Progenitor cell of endocrine pancreas (in vitro differentiated cells): Measurements from ENCODE around the gene CYREN. TPM values are rescaled to one million over a fixed set of nuclear protein-coding genes. Genes with fewer than 3 reads are reported as not detected.
A peak's percentile ranks its signal among the peaks of the same experiment; 100 is the strongest.

ENCODE experiments used
- DNase-seq: peaks from one replicate; pipeline ENCODE4 v3.0.0; 2021; ENCODE audit warnings: low spot score; ENCODE audit not compliant: unreplicated experiment
- H3K27ac Mint-ChIP-seq: 2 replicates; pipeline ENCODE4 v1.8.0; 2021; ENCODE audit warnings: mild to moderate bottlenecking, moderate library complexity, mixed read lengths
- H3K27me3 Mint-ChIP-seq: 2 replicates; pipeline ENCODE4 v1.8.0; 2021; ENCODE audit warnings: mixed read lengths
- H3K36me3 Mint-ChIP-seq: 2 replicates; pipeline ENCODE4 v1.8.0; 2022; ENCODE audit warnings: mixed read lengths; ENCODE audit not compliant: insufficient read depth
- H3K4me1 Mint-ChIP-seq: 2 replicates; pipeline ENCODE4 v1.8.0; 2021; ENCODE audit warnings: low read depth, mixed read lengths
- H3K4me3 Mint-ChIP-seq: 2 replicates; pipeline ENCODE4 v1.8.0; 2021; ENCODE audit warnings: low read depth, mild to moderate bottlenecking, moderate library complexity, mixed read lengths
- H3K9me3 Mint-ChIP-seq: 2 replicates; pipeline ENCODE4 v1.8.0; 2021; ENCODE audit warnings: low read depth, mixed read lengths
- total RNA-seq: library from RNA; stranded (reverse); gene quantifications from 2 replicates; pipeline ENCODE4 v1.2.1, GENCODE V29; 2021
- TF ChIP-seq, protein P1 (sequence below): fragments of 200-600 bp; sonication (generic); IDR thresholded peaks from one replicate; pipeline ENCODE4 v1.5.0; 2021; ENCODE audit warnings: antibody characterized with exemption, mild to moderate bottlenecking; ENCODE audit not compliant: unreplicated experiment

CYREN gene
- total RNA-seq, 1 donor from 2014 or later: 73.8 TPM

GRCh38 chr7:135195156-135195555 lies 24.6 kb upstream of the CYREN start:
- H3K4me3 Mint-ChIP-seq: no peak overlapping the region
- H3K27me3 Mint-ChIP-seq: no peaks in the 10 kb centered on the region
- H3K27ac Mint-ChIP-seq: no peak overlapping the region
- H3K4me1 Mint-ChIP-seq: peaks cover 7% of the 10 kb centered on the region
- H3K9me3 Mint-ChIP-seq: no peaks in the 10 kb centered on the region
- TF ChIP-seq, protein P1, sequence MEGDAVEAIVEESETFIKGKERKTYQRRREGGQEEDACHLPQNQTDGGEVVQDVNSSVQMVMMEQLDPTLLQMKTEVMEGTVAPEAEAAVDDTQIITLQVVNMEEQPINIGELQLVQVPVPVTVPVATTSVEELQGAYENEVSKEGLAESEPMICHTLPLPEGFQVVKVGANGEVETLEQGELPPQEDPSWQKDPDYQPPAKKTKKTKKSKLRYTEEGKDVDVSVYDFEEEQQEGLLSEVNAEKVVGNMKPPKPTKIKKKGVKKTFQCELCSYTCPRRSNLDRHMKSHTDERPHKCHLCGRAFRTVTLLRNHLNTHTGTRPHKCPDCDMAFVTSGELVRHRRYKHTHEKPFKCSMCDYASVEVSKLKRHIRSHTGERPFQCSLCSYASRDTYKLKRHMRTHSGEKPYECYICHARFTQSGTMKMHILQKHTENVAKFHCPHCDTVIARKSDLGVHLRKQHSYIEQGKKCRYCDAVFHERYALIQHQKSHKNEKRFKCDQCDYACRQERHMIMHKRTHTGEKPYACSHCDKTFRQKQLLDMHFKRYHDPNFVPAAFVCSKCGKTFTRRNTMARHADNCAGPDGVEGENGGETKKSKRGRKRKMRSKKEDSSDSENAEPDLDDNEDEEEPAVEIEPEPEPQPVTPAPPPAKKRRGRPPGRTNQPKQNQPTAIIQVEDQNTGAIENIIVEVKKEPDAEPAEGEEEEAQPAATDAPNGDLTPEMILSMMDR: no peak
- no peak for DNase-seq
- H3K36me3 Mint-ChIP-seq: peaks cover 16% of the 10 kb centered on the region

GRCh38 chr7:135194494-135195095 lies 24.1 kb upstream of the CYREN start:
- DNase-seq: no peak
- H3K27ac Mint-ChIP-seq: no peak overlapping the region
- TF ChIP-seq, protein P1: no peak
- H3K36me3 Mint-ChIP-seq: peaks cover 17% of the 10 kb centered on the region
- H3K9me3 Mint-ChIP-seq: no peaks in the 10 kb centered on the region
- H3K4me1 Mint-ChIP-seq: peaks cover 5% of the 10 kb centered on the region
- H3K27me3 Mint-ChIP-seq: no peaks in the 10 kb centered on the region
- no peak overlapping the region for H3K4me3 Mint-ChIP-seq

DNA sequence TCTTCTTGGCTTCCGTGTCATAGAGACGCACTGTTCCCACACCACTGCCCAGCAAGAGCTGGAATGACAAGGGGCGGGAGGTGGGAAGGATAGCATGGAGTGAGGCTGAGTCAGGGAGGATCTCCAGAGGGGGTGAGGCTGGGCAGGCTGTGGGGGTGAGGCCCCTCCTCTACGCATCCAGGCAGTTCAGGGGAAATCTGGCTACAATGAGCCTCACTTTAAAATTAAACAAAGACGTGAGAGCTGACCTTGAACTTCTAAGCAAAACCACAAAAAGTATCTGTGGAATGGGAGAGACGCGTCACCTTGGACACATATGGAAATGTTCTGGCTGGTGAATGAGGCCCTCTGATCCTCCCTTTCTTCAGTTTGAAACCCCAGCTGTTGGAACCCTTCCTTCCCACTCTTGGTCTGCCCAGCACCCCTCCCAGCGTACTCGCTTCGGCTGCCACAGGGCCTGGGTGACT lies 23.1 kb upstream of the CYREN start:
- DNase-seq: no peak
- Mint-ChIP-seq H3K27me3 (no peaks in the 10 kb centered on the region), H3K36me3 (peaks cover 18% of the 10 kb centered on the region), H3K27ac (peak overlapping the region; percentile 12), H3K4me1 (no peaks in the 10 kb centered on the region), H3K4me3 (no peak overlapping the region), H3K9me3 (no peaks in the 10 kb centered on the region)
- TF ChIP-seq, protein P1: no peak

- Mint-ChIP-seq H3K4me3 (no peak overlapping the region), H3K27me3 (no peaks in the 10 kb centered on the region), H3K27ac (peak overlapping the region; percentile 12), H3K36me3 (peaks cover 17% of the 10 kb centered on the region), H3K9me3 (no peaks in the 10 kb centered on the region), H3K4me1 (no peaks in the 10 kb centered on the region)
- TF ChIP-seq, protein P1: no peak
- DNase-seq: no peak
Observed at GRCh38 chr7:135192914-135193536, 22.5 kb upstream of the CYREN start.

GRCh38 chr7:135190703-135191102 lies 20.2 kb upstream of the CYREN start:
- Mint-ChIP-seq H3K27me3 (no peaks in the 10 kb centered on the region), H3K4me3 (no peak overlapping the region), H3K4me1 (no peaks in the 10 kb centered on the region), H3K9me3 (no peaks in the 10 kb centered on the region), H3K36me3 (peaks cover 17% of the 10 kb centered on the region), H3K27ac (no peak overlapping the region)
- no peak for DNase-seq
- TF ChIP-seq, protein P1: no peak
